ENCODE data around the gene MATN1. TPM values are rescaled to one million over a fixed set of nuclear protein-coding genes. Genes with fewer than 3 reads are reported as not detected.

Gene MATN1, protein sequence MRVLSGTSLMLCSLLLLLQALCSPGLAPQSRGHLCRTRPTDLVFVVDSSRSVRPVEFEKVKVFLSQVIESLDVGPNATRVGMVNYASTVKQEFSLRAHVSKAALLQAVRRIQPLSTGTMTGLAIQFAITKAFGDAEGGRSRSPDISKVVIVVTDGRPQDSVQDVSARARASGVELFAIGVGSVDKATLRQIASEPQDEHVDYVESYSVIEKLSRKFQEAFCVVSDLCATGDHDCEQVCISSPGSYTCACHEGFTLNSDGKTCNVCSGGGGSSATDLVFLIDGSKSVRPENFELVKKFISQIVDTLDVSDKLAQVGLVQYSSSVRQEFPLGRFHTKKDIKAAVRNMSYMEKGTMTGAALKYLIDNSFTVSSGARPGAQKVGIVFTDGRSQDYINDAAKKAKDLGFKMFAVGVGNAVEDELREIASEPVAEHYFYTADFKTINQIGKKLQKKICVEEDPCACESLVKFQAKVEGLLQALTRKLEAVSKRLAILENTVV
- total RNA-seq (2013), result 0.06 TPM
- polyA plus RNA-seq, result under 1 TPM in 1 of 3 donors, not detected in 2; 0.07 TPM
- 0.14 TPM in 1 of 2 replicates, not detected in the other for polyA minus RNA-seq
- 1.8 to 19.3 (median 8.2) reads per million in 11 experiments for total RNA-seq

GRCh38 chr1:30723331-30723755 is at the start of gene MATN1:
MATN1 (minus strand) TSS chr1:30723585; CDS start chr1:30723551, 34 bp downstream.
- Mint-ChIP-seq H3K4me3 (no peak within 1 kb of the TSS), H3K36me3 (peaks cover 7 to 10% of the 10 kb centered on the region in 2 donors), H3K9me3 (no peaks in the 10 kb centered on the region), H3K27ac (peak within 1 kb of the TSS in 2 of 7 donors; percentile 62 to 72), H3K4me1 (peaks cover 23% of the 10 kb centered on the region), H3K27me3 (ENCODE audit: low read depth in 3 of 3) (peaks cover 0 to 2% (median 2%) of the 10 kb centered on the region in 3 donors)
- H4K20me1 ChIP-seq (ENCODE audit: insufficient read depth, low read length), result peaks cover 24% of the 10 kb centered on the region
- WGBS (ENCODE audit: insufficient coverage), result 87% methylated on average over 14 of the region's 14 CpGs
- no peaks in the 10 kb centered on the region for H3K79me2 ChIP-seq (ENCODE audit: insufficient read depth, low read length)
- H3K9ac ChIP-seq (ENCODE audit: insufficient read depth, low read length, poor library complexity, severe bottlenecking), result no peak within 1 kb of the TSS
- H3K27me3 ChIP-seq (ENCODE audit: control insufficient read depth in 2 of 2, insufficient read depth in 2 of 2, low read length in 2 of 2), result no peaks in the 10 kb centered on the region
- peaks cover 26 to 31% of the 10 kb centered on the region in 2 donors for H3K4me1 ChIP-seq (ENCODE audit: control insufficient read depth in 1 of 2, insufficient read depth in 2 of 2, low read length in 2 of 2)
- TF ChIP-seq, protein P1, sequence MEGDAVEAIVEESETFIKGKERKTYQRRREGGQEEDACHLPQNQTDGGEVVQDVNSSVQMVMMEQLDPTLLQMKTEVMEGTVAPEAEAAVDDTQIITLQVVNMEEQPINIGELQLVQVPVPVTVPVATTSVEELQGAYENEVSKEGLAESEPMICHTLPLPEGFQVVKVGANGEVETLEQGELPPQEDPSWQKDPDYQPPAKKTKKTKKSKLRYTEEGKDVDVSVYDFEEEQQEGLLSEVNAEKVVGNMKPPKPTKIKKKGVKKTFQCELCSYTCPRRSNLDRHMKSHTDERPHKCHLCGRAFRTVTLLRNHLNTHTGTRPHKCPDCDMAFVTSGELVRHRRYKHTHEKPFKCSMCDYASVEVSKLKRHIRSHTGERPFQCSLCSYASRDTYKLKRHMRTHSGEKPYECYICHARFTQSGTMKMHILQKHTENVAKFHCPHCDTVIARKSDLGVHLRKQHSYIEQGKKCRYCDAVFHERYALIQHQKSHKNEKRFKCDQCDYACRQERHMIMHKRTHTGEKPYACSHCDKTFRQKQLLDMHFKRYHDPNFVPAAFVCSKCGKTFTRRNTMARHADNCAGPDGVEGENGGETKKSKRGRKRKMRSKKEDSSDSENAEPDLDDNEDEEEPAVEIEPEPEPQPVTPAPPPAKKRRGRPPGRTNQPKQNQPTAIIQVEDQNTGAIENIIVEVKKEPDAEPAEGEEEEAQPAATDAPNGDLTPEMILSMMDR (IDR thresholded peaks at IDR 0.05), result no peak
- intact Hi-C loops (cut with micrococcal nuclease), result loop anchor here in 1 of 2 donors (5.0 kb wide), 2 partner anchors 54 to 204 kb away; no protein-coding TSS in a partner anchor
- DNase-seq, result no peak
- H3K4me2 ChIP-seq (replicated peaks; ENCODE audit: extremely low read depth, low read length, poor library complexity, severe bottlenecking), result no peak within 1 kb of the TSS
- H3K27ac ChIP-seq (ENCODE audit: low read depth in 1 of 2, low read length in 2 of 2), result no peak within 1 kb of the TSS
- no peaks in the 10 kb centered on the region for H3K36me3 ChIP-seq (replicated peaks in 1 of 2; ENCODE audit: control insufficient read depth in 1 of 2, insufficient read depth in 2 of 2, low read length in 2 of 2)
- no peak within 1 kb of the TSS for H3K4me3 ChIP-seq (replicated peaks in 1 of 3; ENCODE audit: low read depth in 2 of 3, low read length in 3 of 3)
- no peak within 1 kb of the TSS for H2AFZ ChIP-seq (ENCODE audit: insufficient read depth, low read depth, low read length, poor library complexity, severe bottlenecking)
- H3K9me3 ChIP-seq (replicated peaks in 1 of 2; ENCODE audit: control insufficient read depth in 1 of 2, insufficient read depth in 1 of 2, low read length in 2 of 2), result no peaks in the 10 kb centered on the region

GRCh38 chr1:30771005-30771404 is 47.6 kb upstream of the MATN1 start:
- Histone ChIP-seq H3K9me3 (replicated peaks in 1 of 2; ENCODE audit: control insufficient read depth in 1 of 2, insufficient read depth in 1 of 2, low read length in 2 of 2) (no peaks in the 10 kb centered on the region), H3K27ac (ENCODE audit: low read depth in 1 of 2, low read length in 2 of 2) (no peak overlapping the region), H3K36me3 (replicated peaks in 1 of 2; ENCODE audit: control insufficient read depth in 1 of 2, insufficient read depth in 2 of 2, low read length in 2 of 2) (no peaks in the 10 kb centered on the region), H3K79me2 (ENCODE audit: insufficient read depth, low read length) (no peaks in the 10 kb centered on the region), H4K20me1 (ENCODE audit: insufficient read depth, low read length) (no peaks in the 10 kb centered on the region), H2AFZ (ENCODE audit: insufficient read depth, low read depth, low read length, poor library complexity, severe bottlenecking) (no peak overlapping the region), H3K4me3 (replicated peaks in 1 of 3; ENCODE audit: low read depth in 2 of 3, low read length in 3 of 3) (no peak overlapping the region), H3K4me1 (ENCODE audit: control insufficient read depth in 1 of 2, insufficient read depth in 2 of 2, low read length in 2 of 2) (no peaks in the 10 kb centered on the region), H3K9ac (ENCODE audit: insufficient read depth, low read length, poor library complexity, severe bottlenecking) (no peak overlapping the region), H3K4me2 (replicated peaks; ENCODE audit: extremely low read depth, low read length, poor library complexity, severe bottlenecking) (no peak overlapping the region), H3K27me3 (ENCODE audit: control insufficient read depth in 2 of 2, insufficient read depth in 2 of 2, low read length in 2 of 2) (no peaks in the 10 kb centered on the region)
- H3K4me1 Mint-ChIP-seq, result peaks cover 16% of the 10 kb centered on the region
- no peak overlapping the region for H3K27ac Mint-ChIP-seq
- TF ChIP-seq, protein P1 (IDR thresholded peaks at IDR 0.05), result no peak
- DNase-seq, result no peak
- peaks cover 3 to 18% (median 18%) of the 10 kb centered on the region in 3 donors for H3K27me3 Mint-ChIP-seq (ENCODE audit: low read depth in 3 of 3)
- H3K9me3 Mint-ChIP-seq, result no peaks in the 10 kb centered on the region
- no peak overlapping the region for H3K4me3 Mint-ChIP-seq
- intact Hi-C loops (cut with micrococcal nuclease), result no loop called here
- 92% methylated on average over 6 of the region's 6 CpGs for WGBS (ENCODE audit: insufficient coverage)
- H3K36me3 Mint-ChIP-seq, result peaks cover 0 to 3% of the 10 kb centered on the region in 2 donors

Measured in CD14-positive monocyte (primary cell).